Lung microvascular endothelial cell (primary cell): ENCODE measurements around the gene CCDC191. TPM values are rescaled to one million over a fixed set of nuclear protein-coding genes. Genes with fewer than 3 reads are reported as not detected.

Source experiments
- DNase-seq, 2 donors: peaks; one replicate each; pipeline versions ENCODE4 v3.0.0 to v3.0.0-alpha.2; 2010; ENCODE audit warnings: low read depth in 2 of 2
- total RNA-seq: library from RNA; depleted of rRNA; stranded (reverse); fragments of >200 nt; gene quantifications from 2 replicates; pipeline ENCODE4 v1.2.1, GENCODE V29; 2014

The CCDC191 gene
- total RNA-seq, 1 donor from 2014 or later = 0.79 TPM

- DNase-seq = no peak
These were observed 102.1 kb downstream of the CCDC191 start for GRCh38 chr3:113954091-113954685.

GRCh38 chr3:113953677-113954076, 102.6 kb downstream of the CCDC191 start:
- DNase-seq = peak; percentile 9 to 38

- DNase-seq = peak in 1 of 2 donors; percentile 11
These were observed 103.4 kb downstream of the CCDC191 start for GRCh38 chr3:113952921-113953320.

- peak in 1 of 2 donors; percentile 34 for DNase-seq
These were observed 108.1 kb downstream of the CCDC191 start for GRCh38 chr3:113948015-113948917.

DNA sequence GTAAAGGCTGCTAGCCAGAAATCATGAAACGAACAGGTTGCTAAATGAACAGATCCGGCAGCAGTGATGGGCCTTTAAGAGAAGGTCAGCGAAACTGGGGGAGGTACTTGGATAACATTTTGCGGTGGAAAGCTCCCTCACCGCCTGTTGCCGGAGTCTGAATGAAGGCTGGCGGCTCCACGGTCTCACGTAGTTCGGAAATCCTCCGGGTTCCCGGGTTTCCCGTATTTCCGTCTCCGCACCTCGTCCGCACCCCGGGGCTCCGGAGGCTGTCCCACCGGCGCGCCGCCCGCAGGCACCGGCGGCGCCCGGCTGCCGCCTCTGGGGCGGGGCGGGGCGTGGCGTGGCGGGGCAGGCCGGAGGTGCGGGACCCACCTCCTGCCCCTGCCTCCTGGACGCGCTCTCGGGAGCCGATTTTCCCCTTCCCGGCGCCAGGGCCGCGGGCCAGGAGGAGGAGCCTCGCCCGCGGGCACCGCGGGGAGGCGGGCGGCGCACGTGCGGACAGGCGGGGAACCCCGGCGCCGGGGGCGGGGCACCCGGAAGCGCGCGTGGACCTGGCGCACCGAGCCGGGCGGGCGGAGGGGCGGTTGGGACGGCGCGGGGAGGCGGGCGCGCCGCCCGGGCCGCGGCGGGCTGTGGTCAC, 108.8 kb downstream of the CCDC191 start, which contains the start of gene ZDHHC23:
TSS of gene ZDHHC23 (plus strand) at position 642 of the 643 bp plus-strand sequence. CDS start 790 bp downstream, outside the sequence.
- peak; percentile 35 to 87 for DNase-seq

DNA sequence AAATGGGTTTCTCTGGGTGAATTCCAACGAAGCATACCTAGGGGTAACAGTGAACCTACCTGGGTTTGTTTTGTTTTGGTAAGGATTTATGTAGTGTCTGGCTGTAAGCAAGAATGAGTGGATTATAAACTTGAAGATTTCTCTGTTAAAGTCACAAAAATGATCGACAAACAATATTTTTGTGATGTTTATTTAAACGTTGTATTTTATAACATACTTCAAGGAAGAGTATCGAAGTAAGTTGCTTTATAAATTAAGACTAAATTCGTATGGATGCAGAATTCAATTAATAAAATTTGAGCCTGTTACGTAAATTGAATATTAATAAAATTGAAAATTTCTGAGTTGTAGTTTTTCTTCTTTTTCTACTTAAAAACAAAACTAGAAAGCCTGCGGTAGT, 109.5 kb downstream of the CCDC191 start:
- DNase-seq = no peak

GRCh38 chr3:113927556-113927955, 128.8 kb downstream of the CCDC191 start:
- no peak for DNase-seq

GRCh38 chr3:113914646-113915045, 141.7 kb downstream of the CCDC191 start:
- DNase-seq = no peak

Other genes starting within 250 kb of the CCDC191 start
- gene GRAMD1C, start 217.7 kb downstream of the CCDC191 start, total RNA-seq = 19.2 and 25.6 TPM in 2 replicates
- 7.2 and 20.6 TPM in 2 replicates for gene ZDHHC23, start 108.5 kb downstream of the CCDC191 start, total RNA-seq
- gene QTRT2, start 211 bp upstream of the CCDC191 start, total RNA-seq = 26.2 and 28.8 TPM in 2 replicates
- gene DRD3, start 122.5 kb upstream of the CCDC191 start, total RNA-seq = not detected in 2 replicates
- gene ZNF80, start 181.1 kb upstream of the CCDC191 start, total RNA-seq = not detected in 2 replicates
- gene TIGIT, start 237.5 kb upstream of the CCDC191 start, total RNA-seq = not detected in 2 replicates